Measurements from ENCODE around the gene SLA2.

The SLA2 gene

DNA sequence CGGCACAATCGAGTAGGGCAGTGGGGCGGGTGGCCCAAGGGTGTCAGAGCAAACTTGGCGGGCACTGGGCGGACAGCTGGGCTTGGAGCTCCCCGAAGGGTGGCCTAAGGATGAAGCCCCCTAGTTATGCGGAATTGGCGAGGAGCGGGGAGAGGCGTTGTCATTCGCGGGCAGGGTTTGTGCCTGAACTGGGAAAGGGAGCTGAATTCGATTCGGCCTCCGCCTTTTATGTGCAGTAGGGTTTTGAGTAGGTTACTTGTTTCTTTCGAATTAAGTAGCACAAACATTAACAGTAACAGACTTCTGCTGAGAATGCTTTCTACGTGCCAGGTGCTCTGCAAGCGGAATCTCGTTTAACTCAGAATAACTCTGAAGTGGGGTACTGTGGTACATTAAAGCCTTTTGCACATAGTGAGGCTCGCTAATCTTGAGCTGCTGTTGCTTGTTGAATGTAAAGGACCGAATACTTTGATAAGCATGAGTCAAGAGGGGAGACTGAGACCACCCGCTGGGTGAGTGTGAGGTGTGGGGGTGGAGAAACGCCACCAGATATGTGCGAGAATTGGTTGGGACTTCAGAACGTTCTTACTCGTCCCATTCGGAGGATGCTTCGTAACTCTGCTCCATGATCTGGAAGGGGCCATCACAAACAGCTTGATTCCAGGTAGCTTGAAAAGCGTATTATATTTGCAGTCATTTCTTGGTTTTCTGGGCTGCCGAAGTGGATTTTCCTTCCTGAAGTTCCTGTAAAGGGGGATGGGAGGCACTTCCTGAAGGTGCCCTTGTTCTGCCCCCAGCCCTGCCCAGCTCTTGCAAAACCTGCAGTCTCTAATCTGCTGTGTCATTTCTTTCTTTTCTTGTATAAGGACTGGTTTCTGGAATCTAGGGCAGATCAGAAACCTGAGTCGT, 39.6 kb downstream of the SLA2 start:
- peak; percentile 24 for DNase-seq

DNA sequence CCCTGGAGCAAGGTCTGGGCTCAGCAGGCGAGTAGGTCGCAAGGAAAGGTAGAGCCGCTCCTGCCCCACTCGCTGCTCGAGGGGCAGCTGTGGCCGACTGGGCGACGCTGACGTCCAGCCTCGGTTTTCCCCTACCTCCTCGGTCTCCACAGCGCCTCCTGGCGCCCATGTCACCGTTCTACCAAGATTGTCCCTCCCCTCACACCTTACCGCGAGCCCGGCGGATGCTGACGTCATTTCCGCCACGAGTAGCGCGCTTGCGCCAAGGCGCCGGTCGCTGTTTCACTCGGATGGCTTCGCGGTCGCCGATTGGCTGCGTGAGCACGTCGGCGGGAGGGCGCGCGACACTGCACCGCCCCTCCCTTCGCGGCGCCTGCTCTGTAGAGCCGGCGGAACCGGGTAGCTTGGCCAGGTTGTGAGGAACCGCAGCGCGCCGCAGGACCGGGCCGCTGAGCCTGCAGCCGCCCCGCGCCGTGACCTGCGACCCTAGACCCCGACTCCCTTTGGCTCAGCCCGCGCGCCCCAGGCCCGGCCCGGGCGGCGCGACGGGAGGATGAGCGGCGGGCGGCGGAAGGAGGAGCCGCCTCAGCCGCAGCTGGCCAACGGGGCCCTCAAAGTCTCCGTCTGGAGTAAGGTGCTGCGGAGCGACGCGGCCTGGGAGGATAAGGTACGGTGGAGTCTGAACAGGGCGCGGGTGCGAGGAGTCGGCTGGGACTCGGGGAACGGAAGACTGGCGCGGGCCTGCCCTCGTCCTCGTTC, 40.4 kb downstream of the SLA2 start, which contains the start of gene RAB5IF:
Gene RAB5IF (plus strand): TSS at position 381 of the 759 bp plus-strand sequence. CDS start 173 bp downstream, at position 554.
- peak; percentile 99 for DNase-seq

DNA sequence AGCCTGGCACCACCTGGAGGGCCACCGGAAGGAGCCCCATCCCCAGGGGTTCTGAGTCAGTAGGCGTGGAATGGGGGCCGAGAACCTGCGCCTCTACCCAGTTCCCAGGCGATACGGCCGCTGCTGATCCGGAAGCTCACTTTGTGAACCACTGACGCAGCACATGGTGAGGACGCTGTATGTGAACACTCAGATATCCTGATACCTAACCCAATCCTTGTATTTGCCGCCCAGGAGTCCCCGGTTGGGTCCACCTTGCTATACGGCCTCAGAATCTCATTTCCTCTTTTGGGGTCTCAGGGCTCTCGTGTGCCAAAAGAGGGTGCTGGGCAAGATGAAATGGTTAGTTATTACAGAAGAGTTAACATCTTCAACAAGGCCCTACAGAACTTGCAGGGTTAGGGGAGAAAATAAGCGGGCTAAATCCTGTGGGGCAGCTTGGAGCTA, 41.0 kb downstream of the SLA2 start:
- peak; percentile 67 for DNase-seq

DNA sequence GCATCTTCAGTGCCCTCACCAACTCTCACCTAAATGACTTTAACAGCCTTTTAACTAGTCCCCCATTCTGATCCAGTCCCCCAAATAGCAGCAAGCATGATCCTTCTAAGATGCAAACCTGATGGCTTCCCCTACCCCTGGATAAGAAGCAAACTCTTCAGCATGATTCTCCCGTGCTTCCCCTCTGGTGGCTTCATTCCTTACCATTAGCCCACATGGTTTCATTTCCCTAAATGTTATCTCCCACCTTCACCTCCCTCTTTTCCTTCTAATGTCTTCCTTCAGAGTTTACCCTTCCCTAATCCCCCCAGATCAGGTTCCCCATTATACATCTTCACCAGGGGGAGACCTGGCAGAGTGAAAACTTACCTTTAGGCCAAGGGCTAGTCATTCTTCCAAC, 44.5 kb downstream of the SLA2 start:
- no peak for DNase-seq

DNA sequence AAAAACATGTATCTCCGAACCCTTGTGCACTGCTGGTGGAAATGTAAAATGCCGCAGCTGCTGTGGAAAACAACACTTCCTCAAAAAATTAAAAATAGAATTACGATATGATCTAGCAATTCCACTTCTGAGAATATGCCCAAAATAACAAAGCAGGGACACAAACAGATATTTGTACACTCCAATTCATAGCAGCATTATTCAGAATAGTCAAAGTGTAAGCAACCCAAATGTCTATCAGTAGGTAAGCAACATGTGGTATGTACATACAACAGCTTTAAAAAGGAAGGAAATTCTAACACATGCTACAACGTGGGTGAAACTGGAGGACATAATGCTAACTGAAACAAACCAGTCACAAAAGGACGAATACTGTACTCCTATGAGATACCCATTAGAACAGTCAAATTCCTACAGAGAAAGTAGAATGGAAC, 46.1 kb downstream of the SLA2 start:
- no peak for DNase-seq

DNA sequence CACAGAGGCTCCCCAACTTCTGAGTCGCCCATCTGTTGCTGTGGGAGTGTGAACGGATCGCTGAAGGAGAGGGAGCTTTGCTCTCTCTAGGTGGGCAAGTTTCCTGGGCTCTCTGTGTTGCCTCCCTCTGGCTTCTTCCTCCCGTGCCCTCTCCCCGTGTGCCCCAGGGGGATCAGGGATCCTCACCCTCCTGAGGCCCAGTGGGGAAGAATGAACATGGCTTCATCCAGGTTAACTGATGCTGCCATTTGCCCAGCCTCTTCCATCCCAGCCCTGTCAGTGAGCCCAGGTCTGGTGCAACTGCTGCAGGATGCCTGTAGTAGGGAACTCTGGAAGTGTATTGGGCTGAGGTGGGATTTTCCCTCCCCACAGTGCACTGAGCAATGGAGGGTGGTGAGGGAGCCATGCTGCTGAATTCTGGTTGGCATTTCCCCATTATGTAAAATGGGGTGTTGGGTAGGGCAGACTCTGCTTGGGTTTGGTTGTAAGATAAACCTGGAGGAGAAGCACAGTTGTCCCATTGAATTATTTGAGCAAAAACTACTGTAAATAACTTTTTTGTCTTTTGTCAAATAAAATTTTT, 52.6 kb downstream of the SLA2 start:
- no peak for DNase-seq

DNA sequence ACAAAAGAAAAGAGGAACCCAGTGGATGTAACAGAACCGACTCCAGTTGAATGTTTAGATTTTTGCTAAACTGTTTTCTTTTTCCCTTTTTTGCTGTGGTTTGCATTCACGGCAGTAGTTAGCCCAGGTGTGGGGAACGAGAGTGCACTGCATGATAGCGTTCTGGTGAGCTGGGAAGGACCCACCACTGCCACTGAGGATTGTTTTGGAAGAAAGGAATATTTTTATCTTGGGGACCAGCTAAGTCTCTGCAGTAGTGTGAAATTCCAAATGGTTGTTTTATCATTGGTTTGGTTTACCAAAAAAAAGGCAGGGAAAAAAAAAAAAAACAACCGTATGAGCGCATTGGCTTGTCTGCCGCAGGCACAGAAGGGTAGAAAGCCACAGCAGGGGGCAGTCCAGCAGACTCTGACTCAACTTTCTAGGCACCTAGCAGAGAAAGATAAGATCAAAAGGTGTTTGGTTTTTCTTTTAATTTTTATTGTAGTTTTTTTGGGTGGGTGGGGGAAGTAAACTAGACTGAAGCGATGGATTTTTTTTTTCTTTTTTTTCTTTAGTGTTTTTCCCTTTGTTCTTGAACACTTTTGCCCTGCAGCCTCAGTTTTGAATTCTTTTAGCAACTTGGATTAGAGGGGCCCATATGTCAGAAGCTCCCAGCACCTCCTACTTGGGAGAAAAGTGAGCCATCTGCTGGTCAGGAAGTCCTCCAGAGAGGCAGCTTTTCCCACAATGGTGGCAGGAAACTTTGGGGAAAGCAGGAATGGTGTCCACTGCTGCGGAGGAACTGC, 53.9 kb downstream of the SLA2 start:
- peak; percentile 75 for DNase-seq

DNA sequence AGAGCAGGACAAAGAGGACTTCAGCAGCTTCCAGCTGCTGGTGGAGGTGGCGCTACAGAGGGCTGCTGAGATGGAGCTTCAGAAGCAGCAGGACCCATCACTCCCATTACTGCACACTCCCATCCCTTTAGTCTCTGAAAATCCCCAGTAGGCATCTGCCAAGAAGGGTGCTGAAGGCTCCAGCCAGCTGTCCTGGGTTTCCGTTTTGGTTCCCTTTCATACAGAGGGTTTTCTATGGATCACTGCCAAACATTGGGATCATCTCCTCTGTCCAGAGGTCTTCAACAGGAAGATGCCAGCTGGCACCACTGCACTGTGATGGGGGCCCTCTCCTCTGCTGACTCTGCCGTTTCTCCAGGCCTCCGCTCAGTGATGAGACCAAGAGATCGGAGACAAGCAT, 54.7 kb downstream of the SLA2 start:
- DNase-seq = no peak

DNA sequence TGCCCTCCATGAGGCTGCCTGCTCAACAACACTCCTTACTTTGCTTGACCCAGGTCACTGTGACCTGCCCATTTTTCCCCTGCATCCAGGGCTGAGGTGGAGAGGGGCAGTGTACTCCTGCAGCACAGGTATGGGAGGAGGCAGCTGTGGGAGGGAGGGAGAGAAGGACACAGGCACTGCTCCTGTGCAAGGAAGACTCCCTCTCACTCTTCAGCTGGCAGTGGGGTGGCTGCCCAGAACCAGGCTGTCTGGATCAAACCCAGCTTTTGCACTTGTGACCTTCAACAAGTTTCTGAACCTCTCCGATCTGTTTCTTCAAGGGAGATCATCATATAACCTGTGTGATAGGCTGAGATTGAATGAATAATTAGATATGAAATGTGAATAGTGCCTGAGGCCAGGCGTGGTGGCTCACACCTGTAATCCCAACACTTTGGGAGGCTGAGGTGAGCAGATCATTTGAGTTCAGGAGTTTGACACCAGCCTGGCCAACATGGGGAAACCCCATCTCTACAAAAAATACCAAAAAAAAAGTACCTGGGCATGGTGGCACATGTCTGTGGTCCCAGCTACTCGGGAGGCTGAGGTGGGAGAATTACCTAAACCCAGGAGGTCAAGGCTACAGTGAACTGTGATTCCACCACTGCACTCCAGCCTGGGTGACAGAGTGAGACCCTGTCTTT, 58.5 kb downstream of the SLA2 start:
- DNase-seq = no peak

DNA sequence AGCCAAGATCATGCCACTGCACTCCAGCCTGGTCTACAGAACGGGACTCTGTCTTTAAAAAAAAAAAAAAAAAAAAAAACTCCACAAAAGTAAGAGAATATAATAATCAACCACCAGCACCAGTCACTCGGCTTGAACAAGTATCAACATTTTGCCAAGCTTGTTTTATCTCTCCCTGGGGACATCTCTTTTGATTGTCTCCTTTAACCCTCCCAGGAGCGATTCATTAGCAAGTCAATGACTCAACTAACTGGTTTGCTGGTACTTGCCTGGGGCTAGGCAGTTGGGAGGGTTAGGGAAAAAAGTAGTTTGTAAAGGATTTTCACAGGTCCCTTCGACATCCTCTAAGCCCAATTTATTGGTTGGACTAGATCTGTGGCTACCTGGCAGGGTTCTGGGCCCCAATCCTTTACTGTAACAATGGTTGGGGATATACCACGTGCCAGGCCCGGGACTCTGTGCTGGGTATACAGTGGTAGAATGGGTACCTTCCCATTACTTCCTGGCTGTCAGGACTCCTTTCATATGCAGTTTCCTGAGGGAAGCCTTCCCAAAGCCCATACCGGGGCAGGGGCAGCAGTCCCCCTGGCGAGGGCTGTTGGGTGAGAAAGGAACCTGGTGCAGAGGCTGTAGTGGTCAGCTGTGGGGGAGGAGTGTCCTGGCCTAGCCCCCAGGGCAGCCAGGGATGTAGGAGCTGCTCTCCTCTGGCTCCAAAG, 60.4 kb downstream of the SLA2 start:
- DNase-seq = no peak

DNA sequence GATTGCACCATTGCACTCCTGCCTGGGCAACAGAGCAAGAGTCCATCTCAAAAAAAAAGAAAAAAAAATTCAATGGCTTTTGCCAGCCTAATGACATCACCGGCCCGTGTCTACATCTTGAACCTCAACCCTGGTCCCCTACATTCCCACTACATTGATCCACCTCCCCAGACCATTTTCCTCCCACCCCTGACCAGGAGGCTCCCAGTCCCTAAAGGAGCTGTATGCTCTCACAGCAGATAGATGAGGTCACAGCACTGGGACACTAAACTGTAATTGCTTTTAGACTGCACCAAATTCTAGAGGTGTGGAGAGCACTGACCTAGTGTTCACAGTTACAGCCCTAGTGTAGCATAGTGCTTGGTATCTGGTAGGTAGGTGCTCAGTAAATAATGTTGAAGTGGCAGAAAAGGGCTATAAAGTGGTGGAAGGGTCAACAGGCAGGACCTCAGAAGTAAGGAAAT, 61.9 kb downstream of the SLA2 start:
- DNase-seq = no peak

DNA sequence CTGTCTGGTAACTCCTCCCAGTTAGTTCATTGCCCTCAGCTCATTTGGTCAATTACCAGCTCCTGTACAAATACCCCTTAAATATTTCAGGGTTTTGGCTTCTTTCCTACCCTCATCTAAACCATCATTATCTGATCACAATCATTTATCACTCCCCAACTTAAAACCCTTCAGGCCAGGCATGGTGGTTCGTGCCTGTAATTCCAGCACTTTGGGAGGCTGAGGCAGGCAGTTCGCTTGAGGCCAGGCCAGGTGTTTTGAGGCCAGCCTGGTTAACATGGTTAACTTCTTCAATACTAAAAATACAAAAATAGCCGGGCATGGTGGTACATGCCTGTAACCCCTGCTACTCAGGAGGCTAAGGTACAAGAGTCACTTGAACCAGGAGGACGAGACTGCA, 63.2 kb downstream of the SLA2 start:
- no peak for DNase-seq

DNA sequence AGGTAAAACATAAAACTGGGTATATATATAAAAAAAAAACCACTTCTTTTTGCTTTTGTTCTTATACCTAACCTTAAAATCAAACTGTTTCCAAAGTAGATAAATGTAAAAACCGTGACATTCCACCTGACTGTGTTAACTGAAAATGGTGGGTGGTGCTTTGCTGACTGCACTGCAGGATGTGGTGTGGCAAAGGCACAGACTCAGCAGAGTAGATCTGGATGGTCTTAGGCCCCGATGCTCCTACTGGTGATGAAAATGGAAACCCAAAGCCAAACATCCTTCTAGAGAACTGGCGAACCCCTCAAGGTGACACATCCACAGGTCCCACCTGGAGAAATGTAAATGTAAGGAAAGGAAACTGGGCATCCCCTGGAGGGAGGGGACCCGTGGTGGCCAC, 63.7 kb downstream of the SLA2 start:
- no peak for DNase-seq

DNA sequence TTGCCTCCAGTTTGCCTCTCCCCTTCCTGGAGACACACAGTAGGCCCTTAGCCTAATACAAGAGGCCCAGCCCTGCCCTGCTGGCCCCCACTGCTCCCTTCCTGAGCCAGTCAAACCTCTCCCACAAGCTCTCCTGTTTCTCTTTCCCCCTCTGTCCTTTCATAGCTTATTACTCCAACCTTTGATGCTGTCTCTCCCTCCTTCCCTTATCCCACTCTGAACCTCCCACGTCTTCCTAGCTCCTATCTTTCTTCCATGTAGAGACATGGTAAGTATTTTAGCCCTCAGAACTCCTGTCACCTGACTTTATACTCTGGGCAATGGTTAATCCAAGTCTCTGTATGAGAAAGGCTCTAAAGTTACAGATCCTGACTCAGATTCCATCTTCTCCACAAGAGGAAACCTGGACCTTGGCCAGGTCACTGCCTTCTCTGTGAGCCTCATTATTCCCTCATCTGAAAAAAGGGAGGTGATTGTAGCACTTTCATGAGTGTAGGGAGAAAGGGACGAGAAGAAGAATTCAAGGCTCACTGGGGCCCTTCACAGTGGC, 65.9 kb downstream of the SLA2 start:
- no peak for DNase-seq

DNA sequence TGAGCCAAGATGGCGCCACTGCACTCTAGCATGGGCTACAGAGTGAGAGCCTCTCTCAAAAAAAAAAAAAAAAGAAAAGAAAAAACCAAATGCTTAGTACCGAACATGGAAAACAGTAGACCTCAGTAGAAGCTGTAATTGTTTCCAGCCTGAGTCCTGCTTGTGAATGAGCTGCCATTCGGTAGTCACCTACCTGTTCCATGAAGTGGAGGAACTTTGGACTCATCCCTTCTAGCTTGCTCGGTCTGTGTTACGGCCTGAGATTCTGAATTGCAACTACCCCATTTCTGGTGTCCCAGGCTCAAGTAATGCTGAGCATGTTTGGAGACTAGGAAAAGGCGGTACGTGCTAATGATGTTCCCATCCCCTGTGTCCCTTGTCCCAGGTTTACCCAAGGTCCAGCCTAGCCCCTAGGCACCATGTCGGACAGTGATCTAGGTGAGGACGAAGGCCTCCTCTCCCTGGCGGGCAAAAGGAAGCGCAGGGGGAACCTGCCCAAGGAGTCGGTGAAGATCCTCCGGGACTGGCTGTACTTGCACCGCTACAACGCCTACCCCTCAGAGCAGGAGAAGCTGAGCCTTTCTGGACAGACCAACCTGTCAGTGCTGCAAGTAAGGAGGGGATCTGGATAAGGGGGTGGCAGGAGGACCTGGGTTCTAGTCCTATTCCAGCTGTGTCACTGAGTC, 67.5 kb downstream of the SLA2 start:
- no peak for DNase-seq

DNA sequence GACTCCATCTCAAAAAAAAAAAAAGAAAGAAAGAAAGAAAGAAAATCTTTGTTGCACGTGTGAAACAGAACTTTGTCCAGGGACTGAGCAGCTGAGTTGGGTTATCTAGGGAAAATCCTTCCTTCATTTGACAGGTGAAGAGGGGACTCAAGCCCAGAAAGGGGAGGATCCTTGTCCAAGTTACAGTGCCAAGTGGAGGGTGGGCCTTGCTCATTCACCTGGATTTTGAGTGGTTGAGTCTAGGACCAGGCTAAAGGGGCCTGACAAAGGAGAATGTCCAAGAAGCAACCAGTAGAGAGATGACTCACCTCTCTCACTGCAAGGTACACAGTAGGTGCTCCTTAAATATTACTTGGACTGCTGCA, 69.9 kb downstream of the SLA2 start:
- DNase-seq = no peak

DNA sequence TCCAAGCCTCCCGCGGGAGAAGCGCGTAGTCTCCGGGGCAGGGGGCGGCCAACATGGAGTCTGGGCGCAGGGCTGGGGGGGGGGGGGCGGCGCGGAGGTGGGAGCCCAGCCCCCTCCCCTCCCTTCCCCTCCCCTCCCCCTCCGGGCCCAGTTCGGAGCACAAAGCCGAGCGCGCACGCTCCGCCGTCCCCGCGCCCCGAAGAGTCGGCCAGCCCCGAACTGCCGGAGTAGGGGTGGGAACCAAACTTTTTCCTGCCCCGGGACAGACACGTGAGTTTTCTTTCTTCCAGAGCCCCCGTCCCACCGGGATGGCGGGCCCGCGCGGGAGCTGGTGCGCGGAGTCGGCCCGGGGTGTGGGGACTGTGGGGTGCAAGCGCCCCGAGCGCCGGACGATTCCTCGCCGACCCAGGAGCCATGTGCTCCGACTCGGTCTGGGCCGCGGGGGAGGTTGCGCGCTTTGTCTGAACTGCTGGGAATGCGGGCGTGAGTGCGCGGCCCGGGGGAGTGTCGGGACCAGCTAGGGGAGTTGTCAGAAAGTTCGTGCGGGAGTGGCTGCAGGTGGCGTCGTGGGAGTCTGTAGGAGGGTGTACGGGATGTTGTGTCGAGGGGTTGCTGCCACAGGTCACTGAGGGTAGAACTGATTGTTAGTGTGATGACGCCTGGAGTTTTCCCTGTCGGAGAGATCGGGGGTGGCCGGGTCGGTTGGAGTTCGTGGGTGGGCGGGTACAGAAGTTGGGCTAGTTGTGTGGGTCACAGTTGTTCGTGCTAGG, 71.4 kb downstream of the SLA2 start:
- DNase-seq = peak; percentile 58

DNA sequence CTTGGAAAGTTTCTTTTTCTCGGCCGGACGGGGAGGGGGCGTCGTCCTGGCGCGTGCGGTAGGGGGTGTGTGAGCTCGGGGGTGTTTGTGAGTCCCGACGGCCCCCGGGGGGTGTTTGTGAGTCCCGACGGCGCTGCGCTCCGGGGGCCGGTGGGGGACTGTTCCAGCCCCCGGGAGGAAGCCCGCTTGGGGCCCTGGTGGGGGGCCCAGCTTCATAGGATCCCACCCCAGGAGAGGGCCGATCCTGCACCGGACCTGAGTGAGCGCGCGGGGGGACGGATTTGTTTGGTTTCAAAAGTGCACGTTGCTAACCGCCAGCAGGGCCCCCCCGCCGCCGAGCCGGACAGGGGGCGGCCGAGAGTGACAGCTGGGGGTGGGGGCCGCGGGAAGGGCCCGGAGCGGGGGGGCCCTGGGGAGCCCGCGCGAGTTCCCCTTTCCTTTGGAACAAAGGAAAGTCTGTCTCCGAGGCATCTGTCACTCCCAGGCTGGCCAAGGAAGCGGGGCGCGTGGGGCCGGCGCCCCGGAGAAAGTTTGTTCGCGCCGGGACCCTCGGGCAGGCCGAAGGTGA, 72.1 kb downstream of the SLA2 start:
- DNase-seq = peak; percentile 49

DNA sequence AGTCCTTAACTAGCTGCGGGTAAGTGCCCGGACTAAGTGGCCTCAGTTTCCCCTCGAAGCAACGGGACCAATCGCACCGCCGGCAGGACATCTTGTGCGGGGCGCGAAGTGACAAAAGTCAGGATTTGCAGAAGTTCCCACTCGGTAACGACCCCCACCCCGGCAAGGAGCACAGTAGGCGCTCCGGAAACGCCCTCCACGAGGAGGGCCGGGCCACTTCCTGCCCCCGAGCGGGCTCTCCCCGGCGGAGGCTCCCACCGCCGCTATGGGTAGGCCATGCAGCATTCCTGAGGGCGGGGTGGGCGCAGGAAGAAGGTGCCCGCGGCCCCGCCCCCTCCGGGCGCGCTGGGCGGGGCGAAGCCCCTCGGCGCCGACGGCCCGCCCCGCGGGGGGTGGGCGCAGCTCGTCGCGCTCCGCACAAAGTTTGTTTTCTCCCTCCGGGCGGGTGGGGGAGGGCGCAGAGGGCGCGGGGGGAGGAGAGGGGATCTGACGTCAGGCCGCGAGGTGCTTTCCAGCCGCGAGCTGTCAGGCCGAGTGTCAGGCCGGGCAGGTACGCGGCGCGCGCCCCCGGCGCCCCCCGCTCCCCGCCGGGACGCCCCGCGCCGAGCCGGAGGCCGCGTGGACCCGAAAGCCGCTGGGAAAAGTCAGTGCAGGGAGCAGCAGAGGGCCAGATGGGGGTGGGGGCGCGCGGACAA, 72.7 kb downstream of the SLA2 start, which contains the start of gene TGIF2:
Gene TGIF2 (plus strand): TSS at position 495 of the 695 bp plus-strand sequence. CDS start 5,178 bp downstream, outside the sequence.
- DNase-seq = peak; percentile 94

All from CD4-positive, alpha-beta T cell treated with Interleukin-12 subunit alpha and Interleukin-12 subunit beta, for 1 hour (primary cell).